GM18526 (cell line): ENCODE data around the gene ABR.

Source experiments
- POLR2A ChIP-seq: IDR thresholded peaks from 3 replicates; pipeline ENCODE4 v1.6.1; 2011; ENCODE audit not compliant: insufficient read length; ENCODE audit errors: extremely low read depth

The ABR gene

DNA sequence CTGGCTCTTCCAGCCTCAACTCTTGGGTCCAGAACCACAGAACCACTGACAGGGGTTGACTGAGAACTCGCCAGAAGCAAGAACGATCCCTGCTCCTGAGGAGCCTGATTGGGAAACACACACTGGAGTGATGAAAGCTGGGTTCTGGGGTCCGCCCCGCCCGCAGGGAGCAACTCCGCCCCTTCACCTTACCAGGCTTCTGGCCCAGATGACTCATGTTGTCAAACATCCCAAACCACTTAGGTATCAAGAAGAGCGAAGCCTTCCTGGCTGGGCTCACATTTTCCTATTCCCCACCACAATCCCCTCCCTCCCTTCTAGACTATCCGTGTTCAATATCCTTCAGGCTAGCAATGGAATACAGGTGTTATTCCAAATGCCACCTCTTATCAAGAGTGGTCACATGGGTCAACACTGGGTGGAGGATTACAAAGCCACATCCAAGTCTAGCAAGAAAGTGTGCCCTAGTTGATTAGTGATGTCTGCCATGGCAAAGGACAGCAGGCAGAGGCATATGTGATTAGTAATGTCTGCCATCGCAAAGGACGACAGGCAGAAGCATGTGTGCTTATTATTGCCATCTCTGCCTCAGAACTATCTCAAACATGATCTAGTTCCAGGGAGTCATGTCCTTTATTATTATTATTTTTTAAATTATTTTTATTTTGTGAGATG is 112.4 kb downstream of the ABR start:
- TF ChIP-seq POLR2A, result no peak

DNA sequence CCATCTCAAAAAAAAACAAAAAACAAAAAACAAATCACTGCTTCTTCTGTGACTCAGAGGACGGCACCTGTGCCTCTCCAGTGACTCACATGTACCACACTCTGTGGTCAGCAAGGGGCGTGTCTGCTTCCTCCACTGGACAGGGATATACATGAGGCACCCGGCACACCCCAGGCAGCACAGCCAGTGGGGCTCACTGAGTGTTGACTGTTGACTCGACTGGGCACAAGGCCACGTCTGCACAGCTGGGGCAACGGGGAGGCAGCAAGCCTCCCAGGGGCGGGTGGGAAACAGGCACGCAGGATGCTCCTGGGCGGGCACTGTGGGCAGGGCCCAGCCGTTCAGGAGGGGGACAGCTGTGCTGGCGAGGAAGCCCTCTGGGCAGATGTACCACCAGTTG is 118.8 kb downstream of the ABR start:
- no peak for TF ChIP-seq POLR2A

DNA sequence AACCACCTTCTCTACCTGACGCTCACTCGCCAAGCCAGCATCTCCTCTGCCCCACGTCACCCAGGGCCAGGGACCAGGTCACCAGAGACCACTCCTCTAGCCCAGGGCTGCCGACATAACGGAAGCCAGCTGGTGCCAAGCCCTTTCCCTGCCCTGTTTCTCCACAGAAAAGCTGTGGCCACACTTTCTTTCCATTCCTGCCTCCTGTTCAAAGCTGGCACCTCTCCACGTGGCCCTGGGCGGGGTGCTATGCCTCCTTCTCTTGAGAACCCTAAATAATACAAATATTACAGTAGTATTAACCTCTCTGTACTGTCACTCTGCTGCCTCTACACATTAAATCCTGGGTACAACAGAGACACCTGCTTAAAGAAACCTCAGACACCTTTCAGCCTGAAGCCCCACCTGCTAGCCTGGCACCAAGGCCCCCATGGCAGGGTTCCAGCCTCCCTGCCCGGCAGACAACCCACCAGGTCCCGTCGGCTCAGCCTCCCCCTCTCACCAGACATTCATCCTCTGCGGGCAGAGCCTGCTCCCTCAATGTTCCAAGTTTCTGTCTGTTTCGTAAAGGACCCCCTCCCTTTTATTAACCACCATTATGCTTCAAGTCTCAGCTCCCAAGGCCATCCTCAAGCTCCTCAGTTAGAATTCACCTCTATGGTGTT is 120.5 kb downstream of the ABR start:
- no peak for TF ChIP-seq POLR2A

DNA sequence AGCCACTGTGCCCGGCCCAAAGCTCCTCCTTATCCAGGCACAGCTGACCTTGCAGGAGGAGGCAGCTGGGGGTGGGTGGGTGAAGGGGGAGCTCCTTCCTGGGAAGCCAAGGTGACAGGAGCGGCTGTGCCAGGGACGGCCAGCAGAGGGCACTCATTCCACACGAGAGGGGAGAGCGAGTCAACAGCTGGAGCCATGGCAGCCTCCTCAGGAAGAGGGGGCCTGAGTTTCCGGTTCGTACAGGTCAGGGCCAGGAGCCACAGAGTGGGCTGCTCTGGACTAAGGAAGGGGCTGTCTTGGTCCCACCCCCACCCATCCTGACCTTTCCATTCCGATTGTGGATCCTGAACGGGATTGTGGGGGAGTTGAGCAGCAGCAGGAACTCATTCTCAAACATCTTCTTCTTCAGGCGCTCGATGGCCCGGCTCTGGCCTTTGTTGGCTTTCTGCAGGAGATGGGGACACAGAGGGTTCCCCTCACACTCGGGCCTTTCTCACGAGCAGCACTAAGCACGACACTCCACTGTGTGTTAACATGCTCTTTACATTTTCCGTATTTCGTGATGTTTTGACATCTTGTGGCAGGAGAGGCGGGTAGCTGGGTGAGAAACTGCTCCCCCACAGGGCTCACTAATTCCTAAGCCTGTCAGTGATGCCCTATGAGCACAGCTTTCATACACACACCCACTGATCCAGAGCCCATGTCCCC is 121.2 kb downstream of the ABR start:
- TF ChIP-seq POLR2A, result no peak

DNA sequence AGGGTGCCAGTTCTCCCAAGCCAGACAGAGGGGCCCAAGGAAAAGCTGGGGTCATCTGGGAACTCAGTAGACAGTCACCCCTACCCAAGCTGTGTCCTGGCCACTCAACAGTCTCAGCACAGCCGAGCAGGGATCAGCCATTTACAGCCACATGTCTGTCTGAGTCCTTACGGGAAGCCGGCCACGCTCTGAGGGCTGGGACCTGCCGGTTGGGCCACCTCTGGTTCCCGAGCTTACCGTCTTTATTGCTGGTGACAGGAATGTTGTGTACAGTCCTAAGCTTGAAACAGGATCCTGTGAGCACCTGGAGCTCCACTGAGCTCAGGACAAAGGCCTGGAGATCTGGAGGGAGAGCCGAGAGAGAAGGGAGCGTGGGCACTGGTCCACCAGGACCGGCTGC is 123.0 kb downstream of the ABR start:
- no peak for TF ChIP-seq POLR2A

DNA sequence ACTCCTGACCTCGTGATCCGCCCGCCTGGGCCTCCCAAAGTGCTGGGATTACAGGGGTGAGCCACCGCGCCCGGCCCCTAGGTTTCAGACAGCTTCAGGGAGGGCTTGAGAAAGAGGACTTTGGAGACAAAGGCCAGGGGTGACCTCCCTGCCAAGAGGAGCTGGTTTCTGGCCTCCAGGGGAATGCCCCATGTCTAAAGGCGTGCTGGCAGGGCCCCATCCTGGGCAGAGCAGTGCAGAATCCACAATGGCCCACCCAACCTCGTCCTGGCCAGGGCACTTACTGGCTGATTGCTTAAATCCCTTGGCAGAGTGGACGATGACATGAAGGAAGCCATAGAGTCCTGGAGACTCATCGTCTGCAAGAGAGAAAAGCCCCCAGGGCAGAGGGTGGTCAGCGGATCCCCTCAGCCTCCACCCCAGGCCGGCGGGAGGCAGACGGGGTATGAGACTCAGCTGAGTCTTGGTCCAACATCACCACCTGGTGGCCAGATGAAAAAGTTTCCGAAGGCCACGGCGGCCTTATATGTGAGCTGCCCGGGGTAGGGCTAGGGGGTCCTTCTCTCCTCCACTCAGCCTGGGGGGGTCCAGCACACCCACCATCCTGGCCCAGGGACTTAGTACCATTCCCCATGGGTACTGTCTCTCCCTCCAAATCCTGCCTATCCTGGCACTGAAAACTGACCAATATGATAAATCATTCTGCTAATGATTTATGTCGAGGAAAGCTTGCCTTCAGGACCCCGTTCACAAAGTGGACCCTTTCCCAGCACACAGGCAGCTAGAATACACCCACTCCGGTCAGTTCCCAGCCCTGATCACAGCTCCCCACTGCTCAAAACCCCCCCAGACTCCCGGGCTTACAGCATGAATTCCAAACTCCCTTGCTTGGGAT is 123.8 kb downstream of the ABR start:
- TF ChIP-seq POLR2A, result no peak

DNA sequence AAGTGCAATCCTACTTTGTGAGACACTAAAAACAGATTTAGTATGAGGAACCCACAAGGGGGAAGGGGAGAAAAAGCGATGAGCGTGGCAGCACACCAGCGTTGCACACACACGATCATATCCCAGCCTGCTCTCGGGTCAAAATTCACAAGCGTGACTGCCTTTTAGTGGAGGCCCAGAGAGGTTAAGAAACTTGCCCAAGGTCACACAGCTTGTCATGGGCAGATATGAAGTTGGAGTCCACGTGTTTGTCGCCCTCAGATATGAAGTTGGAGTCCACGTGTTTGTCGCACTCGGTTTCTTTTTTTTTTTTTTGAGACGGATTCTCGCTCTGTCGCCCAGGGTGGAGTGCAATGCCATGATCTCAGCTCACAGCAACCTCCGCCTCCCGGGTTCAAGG is 124.5 kb downstream of the ABR start:
- TF ChIP-seq POLR2A, result no peak

DNA sequence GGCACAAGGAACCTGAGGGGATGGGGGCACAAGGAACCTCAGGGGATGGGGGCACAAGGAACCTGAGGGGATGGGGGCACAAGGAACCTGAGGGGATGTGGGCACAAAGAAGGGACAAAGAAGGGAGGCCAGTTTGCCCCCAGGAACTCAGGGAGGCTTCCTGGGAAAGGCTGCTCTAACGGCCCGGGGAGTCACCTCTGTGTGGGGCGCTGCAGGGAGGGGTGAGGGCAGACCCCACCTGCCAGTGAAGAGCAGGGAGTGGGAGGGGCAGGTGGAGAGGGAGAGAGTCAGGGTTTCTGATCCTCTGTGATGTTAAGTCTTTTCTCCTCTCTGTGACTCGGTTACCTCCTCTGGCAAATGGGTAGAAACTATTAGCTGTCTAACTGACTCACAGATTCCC is 125.1 kb downstream of the ABR start:
- no peak for TF ChIP-seq POLR2A

DNA sequence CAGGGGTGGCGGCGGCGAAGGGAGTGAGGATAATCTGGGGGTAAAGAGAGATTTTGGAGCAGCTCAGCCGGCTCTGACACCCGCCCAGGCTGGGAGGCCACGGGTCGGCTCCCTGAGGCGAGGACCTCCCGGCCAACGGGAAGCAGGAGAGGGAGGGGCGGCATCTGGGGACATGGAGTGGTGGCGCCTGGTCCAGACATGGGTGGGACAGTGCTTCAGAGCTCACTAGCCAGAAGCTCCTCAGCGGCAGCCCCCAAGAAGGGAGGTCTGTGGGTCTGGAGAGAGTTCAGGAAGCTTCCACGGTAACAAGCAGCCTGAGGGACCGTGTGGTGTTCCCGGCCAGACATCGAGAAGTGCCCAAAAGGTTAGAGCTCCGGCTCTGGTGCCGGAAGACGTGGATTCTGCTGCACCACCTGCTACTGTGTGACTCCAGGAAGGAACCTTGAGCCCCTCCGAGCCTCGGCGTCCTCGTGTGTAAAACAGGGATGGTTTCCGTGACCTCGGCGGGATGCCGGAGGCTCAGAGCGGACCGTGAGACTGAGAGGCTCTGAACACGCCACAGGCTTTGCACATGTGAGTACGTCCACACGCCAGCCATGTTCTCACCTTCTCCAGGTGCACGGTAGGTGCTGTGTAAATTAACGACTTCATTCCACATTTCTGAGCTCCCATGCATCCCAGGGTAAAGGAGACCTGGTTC is 126.0 kb downstream of the ABR start:
- TF ChIP-seq POLR2A, result no peak

DNA sequence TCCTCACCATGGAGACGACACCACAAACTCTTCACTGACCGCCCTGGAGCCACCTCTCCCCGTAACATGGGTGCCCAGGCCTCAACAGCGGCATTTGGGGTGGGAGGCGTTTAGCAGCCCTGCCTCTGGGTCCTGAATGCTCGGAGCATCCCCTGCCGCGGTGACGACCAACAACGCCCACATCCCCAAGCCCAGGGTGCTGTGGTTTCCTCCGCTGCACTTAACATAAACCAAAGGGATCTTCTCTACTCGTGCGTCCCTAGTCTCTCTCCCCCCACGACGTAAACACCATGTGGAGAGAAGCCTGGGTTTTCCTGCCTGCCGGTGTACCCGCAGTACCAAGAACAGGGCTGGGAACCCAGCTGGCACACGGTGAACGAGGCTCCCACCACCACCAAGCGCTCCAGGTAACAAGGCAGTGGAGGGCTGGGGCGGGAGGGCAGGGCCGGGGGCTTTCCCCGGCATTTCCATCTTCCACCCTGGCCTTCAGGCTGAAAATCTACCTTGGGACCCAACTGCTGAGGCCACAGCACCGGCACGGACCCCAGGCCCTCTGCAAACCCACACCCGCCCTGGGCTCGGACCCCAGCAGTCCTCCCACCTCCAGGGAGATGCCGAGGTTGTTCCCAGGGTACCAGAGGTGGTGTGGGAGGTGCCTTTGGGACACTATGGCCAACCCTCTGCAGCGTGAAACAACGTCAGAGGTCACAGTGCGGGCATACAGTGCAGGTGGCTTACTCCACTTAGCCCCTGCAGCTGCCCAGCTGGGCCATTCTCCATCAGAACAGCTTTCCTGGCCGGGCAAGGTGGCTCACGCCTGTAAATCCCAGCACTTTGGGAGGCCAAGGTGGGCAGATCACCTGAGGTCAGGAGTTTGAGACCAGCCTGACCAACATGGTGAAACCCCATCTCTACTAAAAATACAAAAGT is 128.5 kb downstream of the ABR start:
- no peak for TF ChIP-seq POLR2A

DNA sequence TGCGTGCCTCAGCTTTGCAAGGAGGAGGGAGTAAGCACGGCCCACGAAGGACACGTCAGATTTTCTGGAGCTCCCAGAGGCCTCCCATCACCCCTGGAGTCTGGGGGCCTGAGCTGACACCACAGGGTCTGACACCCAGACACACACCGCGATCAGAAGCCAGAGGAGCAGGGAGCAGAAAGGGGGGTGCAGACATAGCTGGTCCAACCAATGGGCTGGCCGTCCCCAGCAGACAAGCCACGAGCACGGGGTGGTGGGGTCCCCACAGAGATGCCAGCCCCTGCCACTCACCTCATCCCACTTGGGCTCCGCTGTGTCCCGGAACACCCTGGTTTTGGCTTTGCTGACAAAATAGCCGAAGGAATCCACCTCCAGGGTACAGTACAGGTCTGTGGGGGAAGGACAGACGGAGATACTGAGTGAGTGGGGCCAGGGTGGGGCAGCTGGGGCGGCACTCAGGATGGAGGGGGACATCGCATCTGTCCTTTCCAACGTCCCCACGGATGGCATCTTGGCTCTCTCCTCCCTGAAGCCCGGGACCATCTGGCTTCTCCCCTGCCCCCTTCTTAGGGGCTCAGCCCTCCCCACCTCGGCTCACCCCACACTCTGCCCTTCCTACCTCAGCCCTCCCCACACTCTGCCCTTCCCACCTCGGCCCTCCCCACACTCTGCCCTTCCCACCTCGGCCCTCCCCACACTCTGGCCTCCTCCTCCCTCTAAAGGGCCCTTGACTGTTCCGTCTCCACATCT is 129.4 kb downstream of the ABR start:
- no peak for TF ChIP-seq POLR2A

DNA sequence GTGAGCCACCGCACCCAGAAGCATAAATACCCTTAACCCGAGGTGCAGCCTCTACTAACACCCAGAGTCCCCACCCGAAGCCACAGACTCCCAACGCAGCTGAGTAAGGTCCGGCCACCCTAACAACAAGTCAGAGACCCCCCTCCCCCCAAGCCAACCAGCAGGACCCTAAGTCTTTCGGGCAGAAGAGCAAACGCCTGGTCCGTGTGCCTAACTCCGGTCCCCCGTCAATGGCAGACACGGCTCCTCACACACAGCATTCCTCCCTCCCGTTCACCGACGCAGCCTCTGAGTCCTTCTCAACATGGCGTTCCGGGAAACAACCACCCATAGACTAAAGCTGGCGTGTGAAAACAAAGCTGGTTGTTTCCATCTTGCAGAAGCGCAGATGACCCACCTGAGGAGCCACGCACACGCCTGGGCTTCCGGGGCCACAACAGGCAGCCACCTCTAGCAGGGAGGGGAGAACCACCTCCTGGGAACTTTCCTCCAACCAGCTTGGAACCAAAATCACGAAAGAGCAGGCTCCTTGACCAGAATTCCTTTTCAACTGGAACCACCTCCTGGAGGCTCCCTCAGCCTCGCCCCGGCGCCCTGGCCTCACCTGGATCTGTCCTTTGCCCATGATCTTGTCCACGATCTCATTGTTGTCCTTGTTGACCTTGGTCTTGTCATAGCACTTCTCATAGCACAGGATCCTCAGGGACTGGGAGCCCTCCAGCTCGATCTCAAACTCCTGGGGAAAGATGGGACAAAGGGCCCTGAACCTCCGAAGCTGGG is 130.1 kb downstream of the ABR start:
- TF ChIP-seq POLR2A, result no peak
